Upper lobe of right lung (tissue), 1 donor: ENCODE results near the gene CLIP3. TPM values are rescaled to one million over a fixed set of nuclear protein-coding genes. Genes with fewer than 3 reads are reported as not detected.

Source experiments
- ATAC-seq: fragments of 200-7000 bp; cut with Tn5 transposase; one replicate; pipeline ENCODE4 v1.9.1; 2020; ENCODE audit warnings: mild to moderate bottlenecking, moderate library complexity
- DNase-seq: peaks from one replicate; pipeline ENCODE4 v3.0.0-alpha.2; 2020
- H3K27ac ChIP-seq: fragments of 200-600 bp; one replicate; pipeline ENCODE4 v1.8.0; 2022
- H3K27me3 ChIP-seq: fragments of 200-600 bp; one replicate; pipeline ENCODE4 v1.8.0; 2022; ENCODE audit warnings: mild to moderate bottlenecking
- H3K36me3 ChIP-seq: fragments of 200-600 bp; one replicate; pipeline ENCODE4 v1.8.0; 2022
- H3K4me1 ChIP-seq: fragments of 200-600 bp; one replicate; pipeline ENCODE4 v1.8.0; 2022
- H3K4me3 ChIP-seq: fragments of 200-600 bp; one replicate; pipeline ENCODE4 v1.8.0; 2022; ENCODE audit warnings: mild to moderate bottlenecking
- H3K9me3 ChIP-seq: fragments of 200-600 bp; one replicate; pipeline ENCODE4 v1.8.0; 2022
- intact Hi-C: fragments of 100-400 bp; cut with DNase I; formaldehyde crosslinking; loops from one replicate; pipeline ENCODE4 v1.11.0; 2022
- long read RNA-seq: library from polyadenylated mRNA; unstranded; transcript quantifications from one replicate; pipeline ENCODE4 v2.0.0, GENCODE V29; 2021
- total RNA-seq: library from RNA; stranded (reverse); fragmentation: NEBNext Ultra II Directional; extraction: Animal tissue kit (Norgen Biotek cat#: 25700); gene quantifications from one replicate; pipeline ENCODE4 v1.2.1, GENCODE V29; 2021
- TF ChIP-seq, protein P1 (sequence below): fragments of 200-600 bp; IDR thresholded peaks from one replicate; pipeline ENCODE4 v1.8.0; 2022; ENCODE audit warnings: antibody characterized with exemption
- donor health status: DM: no; HTN: yes; CAD: no; lungs with severe emphysema.

CLIP3 gene, protein sequence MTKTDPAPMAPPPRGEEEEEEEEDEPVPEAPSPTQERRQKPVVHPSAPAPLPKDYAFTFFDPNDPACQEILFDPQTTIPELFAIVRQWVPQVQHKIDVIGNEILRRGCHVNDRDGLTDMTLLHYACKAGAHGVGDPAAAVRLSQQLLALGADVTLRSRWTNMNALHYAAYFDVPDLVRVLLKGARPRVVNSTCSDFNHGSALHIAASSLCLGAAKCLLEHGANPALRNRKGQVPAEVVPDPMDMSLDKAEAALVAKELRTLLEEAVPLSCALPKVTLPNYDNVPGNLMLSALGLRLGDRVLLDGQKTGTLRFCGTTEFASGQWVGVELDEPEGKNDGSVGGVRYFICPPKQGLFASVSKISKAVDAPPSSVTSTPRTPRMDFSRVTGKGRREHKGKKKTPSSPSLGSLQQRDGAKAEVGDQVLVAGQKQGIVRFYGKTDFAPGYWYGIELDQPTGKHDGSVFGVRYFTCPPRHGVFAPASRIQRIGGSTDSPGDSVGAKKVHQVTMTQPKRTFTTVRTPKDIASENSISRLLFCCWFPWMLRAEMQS
- 10.5 TPM for total RNA-seq
- long read RNA-seq, partial matches to known transcripts, result 2 of 9 reads
- long read RNA-seq, other reads (novel, unspliced or antisense), result 2 of 9 reads

DNA sequence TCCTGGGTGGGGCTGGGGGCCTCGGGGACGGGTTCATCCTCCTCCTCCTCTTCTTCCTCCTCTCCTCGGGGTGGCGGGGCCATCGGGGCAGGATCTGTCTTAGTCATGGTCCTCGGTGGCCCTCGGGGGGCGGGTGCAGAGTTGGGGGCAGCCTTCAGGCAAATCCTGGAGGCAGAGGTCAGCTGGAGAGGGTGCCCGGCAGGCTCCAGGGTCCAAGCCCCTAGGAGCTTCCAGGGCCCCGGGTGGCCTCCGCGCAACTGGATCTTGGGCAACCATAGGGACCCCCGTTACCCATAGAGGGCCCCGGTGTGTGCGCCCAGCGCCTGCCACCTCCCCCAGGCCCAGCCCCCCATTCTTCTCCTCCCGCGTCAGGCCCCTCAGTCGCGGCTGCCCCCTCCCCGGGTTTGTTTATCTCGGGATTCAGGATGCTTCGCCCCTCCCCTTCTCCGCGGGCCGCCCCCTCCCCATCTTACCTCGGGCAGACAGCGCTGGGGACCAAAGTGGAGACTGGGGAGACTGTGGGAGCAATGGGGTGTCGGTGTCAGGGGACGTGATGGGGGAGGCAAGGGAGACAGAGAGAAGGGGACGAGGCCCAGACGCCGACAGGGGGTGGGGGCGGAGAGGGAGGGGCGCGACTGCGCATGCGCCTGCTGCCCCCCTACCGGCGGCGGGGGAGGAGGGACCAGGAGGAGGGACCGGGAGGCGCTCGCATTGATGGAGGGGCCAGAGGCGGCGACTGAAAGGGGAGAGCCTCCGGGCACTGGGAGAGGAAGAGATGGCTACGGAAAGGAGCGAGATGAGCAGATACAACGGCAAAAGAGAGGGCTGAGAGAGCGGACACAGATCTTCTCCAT lies at the start of gene CLIP3:
CLIP3 (minus strand) TSS at position 623 of the 854 bp plus-strand sequence; CDS start at position 107, 516 bp downstream.
- intact Hi-C loops, result no loop called here
- DNase-seq (no peak), ATAC-seq (peak; percentile 33)
- Histone ChIP-seq H3K4me1 (no peaks in the 10 kb centered on the region), H3K27me3 (no peaks in the 10 kb centered on the region), H3K36me3 (peaks cover 9% of the 10 kb centered on the region), H3K9me3 (no peaks in the 10 kb centered on the region), H3K27ac (peak within 1 kb of the TSS; percentile 30), H3K4me3 (peak within 1 kb of the TSS; percentile 48)
- TF ChIP-seq, protein P1, sequence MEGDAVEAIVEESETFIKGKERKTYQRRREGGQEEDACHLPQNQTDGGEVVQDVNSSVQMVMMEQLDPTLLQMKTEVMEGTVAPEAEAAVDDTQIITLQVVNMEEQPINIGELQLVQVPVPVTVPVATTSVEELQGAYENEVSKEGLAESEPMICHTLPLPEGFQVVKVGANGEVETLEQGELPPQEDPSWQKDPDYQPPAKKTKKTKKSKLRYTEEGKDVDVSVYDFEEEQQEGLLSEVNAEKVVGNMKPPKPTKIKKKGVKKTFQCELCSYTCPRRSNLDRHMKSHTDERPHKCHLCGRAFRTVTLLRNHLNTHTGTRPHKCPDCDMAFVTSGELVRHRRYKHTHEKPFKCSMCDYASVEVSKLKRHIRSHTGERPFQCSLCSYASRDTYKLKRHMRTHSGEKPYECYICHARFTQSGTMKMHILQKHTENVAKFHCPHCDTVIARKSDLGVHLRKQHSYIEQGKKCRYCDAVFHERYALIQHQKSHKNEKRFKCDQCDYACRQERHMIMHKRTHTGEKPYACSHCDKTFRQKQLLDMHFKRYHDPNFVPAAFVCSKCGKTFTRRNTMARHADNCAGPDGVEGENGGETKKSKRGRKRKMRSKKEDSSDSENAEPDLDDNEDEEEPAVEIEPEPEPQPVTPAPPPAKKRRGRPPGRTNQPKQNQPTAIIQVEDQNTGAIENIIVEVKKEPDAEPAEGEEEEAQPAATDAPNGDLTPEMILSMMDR, result no peak

DNA sequence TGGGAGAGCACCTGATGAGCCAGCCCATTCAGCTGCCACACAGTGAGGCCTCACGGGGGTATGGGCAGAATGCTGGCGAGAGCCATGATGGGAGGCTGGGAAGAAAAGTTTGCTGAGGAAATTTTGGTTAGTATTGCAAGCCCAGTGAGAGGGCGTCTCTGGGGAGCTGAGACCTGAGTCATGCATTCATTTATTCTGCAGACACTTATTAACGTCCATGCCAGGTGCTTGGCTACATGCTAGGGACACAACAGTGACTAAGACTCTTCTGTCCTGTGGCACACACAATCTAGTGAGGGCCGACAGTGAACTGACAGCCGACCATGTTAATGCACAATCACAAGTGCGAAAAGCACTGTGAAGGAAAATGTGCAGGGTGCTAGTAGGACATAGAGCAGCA lies 49.2 kb upstream of the CLIP3 start:
- TF ChIP-seq, protein P1, result no peak
- H3K4me3 ChIP-seq, result no peak overlapping the region
- no peaks in the 10 kb centered on the region for H3K36me3 ChIP-seq
- no peaks in the 10 kb centered on the region for H3K9me3 ChIP-seq
- H3K27me3 ChIP-seq, result no peaks in the 10 kb centered on the region
- DNase-seq (no peak), ATAC-seq (no peak)
- intact Hi-C loops, result no loop called here
- H3K4me1 ChIP-seq, result no peaks in the 10 kb centered on the region
- H3K27ac ChIP-seq, result no peak overlapping the region

DNA sequence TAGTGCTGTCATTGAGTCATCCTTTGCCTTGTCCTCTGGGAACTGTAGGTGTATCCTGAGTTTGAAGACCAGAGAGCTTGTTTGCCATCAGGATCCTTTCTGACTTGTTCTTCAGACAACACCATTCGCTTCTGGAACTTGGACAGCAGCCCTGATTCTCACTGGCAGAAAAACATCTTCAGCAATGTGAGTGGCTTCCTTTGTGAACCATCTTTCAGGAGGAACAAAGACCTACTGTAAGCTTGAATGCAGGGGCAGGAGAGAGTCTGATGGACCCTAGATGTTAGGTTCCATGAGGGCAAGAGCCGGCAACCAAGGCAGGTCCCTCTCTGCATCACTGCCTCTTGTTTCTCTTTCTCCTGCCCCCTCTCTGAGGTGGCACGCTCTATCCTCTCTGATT lies 48.7 kb upstream of the CLIP3 start:
- Histone ChIP-seq H3K4me1 (no peaks in the 10 kb centered on the region), H3K9me3 (no peaks in the 10 kb centered on the region), H3K27ac (no peak overlapping the region), H3K27me3 (no peaks in the 10 kb centered on the region), H3K36me3 (no peaks in the 10 kb centered on the region), H3K4me3 (no peak overlapping the region)
- DNase-seq (no peak), ATAC-seq (no peak)
- intact Hi-C loops, result no loop called here
- TF ChIP-seq, protein P1, result no peak

DNA sequence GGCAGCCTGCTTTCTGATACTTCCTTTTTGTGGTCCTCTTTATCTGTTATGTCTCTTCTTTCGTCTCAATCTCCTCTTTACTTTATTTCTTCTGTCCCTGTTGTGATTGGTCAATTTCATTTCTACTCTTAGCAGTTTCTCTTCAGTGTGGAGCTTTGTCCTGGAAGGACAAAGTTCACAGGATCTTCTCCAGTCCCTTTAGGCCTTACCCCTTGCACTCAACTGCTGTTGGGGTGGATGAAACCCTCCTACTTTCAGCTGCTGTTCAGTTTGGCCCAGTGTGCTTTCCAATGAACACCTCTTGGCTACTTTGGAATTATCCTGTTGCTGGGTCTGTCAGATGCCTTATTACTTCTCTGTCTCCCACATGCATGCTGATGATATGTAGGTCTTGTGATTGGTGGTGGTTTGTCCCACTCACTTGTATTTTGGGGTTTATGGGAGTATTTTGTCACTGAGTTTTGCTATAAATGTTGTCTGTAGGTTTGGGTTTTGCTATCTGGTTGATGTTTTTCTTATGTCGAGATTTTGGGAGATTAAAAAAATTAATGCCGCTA lies 46.8 kb upstream of the CLIP3 start:
- no peak for ATAC-seq
- intact Hi-C loops, result no loop called here
- no peak for DNase-seq
- Histone ChIP-seq H3K9me3 (no peaks in the 10 kb centered on the region), H3K27ac (no peak overlapping the region), H3K27me3 (no peaks in the 10 kb centered on the region), H3K36me3 (no peaks in the 10 kb centered on the region), H3K4me3 (no peak overlapping the region), H3K4me1 (no peaks in the 10 kb centered on the region)
- TF ChIP-seq, protein P1, result no peak

DNA sequence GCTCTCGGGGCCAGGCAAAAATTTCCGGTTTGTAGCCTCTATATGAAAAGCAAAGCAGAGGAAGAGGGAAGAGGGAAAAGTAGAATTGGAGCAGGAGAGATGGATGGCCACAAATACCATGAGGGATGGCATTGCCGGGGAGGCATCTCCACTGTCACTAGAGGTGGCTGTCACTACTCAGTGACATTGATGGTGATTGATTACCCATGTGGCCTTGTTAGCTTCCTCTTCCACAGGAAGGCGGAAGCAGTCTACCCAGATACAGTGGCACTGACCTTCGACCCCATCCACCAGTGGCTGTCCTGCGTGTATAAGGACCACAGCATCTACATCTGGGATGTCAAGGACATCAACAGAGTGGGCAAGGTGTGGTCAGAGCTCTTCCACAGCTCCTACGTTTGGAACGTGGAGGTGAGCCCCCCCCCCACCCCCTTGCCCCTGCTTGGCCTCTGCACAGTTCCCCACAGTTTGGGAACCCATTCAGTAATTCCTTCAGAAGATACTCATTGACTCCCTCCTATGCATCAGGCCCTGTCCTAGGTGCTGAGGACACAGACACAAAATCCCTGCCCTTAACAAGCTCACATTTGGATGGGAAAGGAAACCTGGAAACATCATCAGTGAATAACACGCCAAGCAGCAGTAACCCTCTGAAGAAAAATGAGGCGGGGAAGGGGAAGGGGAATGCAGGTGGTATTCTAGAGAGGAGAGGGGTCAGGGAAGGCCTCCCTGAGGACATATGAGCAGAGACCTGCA lies 40.6 kb upstream of the CLIP3 start:
- ATAC-seq, result no peak

More for the DNA sequence above, 40.6 kb upstream of the CLIP3 start:
- H3K36me3 ChIP-seq, result no peaks in the 10 kb centered on the region
- no peak for DNase-seq
- TF ChIP-seq, protein P1, result no peak
- H3K27me3 ChIP-seq, result no peaks in the 10 kb centered on the region
- no peak overlapping the region for H3K4me3 ChIP-seq
- H3K4me1 ChIP-seq, result no peaks in the 10 kb centered on the region
- H3K9me3 ChIP-seq, result no peaks in the 10 kb centered on the region
- H3K27ac ChIP-seq, result no peak overlapping the region
- intact Hi-C loops, result no loop called here
